VCaP (cell line): ENCODE results near the gene NFKB2.

ENCODE experiments used
- H3K27ac ChIP-seq: fragments of 450-650 bp; 2 replicates; pipeline ENCODE4 v1.5.1; 2017
- TF ChIP-seq, protein P1 (sequence below): fragments of 450-650 bp; conservative IDR thresholded peaks from 2 replicates; pipeline ENCODE4 v1.5.1; 2017; ENCODE audit warnings: mild to moderate bottlenecking, moderate library complexity

NFKB2 gene

GRCh38 chr10:102395400-102396316, at the start of gene NFKB2:
NFKB2 (plus strand) TSS chr10:102395705; CDS start chr10:102395960, 255 bp downstream.
- peak within 1 kb of the TSS; percentile 61 for H3K27ac ChIP-seq
- TF ChIP-seq, protein P1, sequence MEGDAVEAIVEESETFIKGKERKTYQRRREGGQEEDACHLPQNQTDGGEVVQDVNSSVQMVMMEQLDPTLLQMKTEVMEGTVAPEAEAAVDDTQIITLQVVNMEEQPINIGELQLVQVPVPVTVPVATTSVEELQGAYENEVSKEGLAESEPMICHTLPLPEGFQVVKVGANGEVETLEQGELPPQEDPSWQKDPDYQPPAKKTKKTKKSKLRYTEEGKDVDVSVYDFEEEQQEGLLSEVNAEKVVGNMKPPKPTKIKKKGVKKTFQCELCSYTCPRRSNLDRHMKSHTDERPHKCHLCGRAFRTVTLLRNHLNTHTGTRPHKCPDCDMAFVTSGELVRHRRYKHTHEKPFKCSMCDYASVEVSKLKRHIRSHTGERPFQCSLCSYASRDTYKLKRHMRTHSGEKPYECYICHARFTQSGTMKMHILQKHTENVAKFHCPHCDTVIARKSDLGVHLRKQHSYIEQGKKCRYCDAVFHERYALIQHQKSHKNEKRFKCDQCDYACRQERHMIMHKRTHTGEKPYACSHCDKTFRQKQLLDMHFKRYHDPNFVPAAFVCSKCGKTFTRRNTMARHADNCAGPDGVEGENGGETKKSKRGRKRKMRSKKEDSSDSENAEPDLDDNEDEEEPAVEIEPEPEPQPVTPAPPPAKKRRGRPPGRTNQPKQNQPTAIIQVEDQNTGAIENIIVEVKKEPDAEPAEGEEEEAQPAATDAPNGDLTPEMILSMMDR: no peak

DNA sequence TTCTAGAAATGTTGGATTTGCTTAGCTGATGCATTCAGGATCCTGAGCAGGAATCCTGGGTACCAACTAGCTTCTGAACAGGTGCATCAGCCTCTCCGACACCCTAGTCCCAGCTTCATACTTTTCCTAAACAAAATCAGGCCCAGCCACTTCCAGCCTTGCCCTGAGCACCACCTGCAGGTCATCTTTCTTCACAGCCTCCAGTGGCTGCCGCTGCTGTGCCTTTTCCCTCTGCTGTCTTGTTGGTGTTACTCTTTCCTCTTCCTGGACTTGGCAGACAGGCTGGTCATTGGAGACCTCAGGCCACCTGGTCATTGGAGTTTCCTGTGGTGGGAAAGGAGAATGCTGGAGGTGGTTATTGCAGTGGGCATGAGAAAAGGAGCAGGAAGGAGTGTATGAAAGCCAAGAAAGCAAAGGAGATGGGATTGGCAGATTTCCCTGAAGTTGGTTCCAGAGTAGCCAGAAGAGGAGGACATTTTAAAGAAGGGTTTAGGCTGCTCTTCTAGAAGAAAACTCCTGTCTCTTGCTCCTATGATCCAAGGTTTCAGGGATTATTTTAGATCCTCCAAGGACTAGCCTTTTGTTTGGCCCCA, 48.2 kb upstream of the NFKB2 start:
- H3K27ac ChIP-seq: no peak overlapping the region
- TF ChIP-seq, protein P1: peak; percentile 87

- H3K27ac ChIP-seq: peak overlapping the region; percentile 40
- TF ChIP-seq, protein P1: peak; percentile 94
Measured at GRCh38 chr10:102352066-102352715, 43.3 kb upstream of the NFKB2 start.

GRCh38 chr10:102354451-102354850, 41.1 kb upstream of the NFKB2 start:
- TF ChIP-seq, protein P1: no peak
- H3K27ac ChIP-seq: no peak overlapping the region

- TF ChIP-seq, protein P1: no peak
- no peak overlapping the region for H3K27ac ChIP-seq
Measured at GRCh38 chr10:102358712-102359382, 36.7 kb upstream of the NFKB2 start.

DNA sequence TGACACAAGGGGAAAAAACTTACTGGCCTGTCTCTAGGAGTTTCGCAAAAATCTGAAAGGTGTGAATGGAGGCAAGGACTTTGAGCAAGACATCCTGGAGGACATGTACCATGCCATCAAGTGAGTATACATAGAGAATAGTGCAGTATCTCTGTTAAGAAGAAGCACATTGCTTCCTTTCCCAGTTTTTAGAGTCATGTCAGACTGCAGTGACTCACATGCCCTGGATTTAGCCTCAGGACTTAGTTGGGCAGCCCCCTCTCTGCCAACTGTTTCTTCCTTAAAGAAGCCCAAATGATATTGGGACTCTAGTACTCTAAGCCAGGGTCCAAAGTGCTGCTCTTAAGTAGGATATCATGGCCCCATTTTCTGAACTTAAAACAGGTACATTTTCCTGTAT, 28.1 kb upstream of the NFKB2 start:
- no peak overlapping the region for H3K27ac ChIP-seq
- TF ChIP-seq, protein P1: no peak
